ENCODE measurements around the gene MIOS.
"Not testable (repeated sequence)": the region's sequence is repeated elsewhere in the genome, so short reads cannot be mapped to it uniquely, and the experiment has no call there.

DNA sequence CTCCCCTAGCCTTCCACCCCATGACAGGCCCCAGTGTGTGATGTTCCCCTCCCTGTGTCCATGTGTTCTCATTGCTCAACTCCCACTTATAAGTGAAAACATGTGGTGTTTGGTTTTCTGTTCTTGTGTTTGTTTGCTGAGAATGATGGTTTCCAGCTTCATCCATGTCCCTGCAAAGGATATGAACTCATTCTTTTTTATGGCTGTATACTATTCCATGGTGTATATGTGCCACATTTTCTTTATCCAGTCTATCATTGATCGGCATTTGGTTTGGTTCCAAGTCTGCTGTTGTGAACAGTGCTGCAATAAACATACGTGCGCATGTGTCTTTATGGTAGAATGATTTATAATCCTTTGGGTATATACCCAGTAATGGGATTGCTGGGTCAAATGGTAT, 89.8 kb downstream of the MIOS start:
- TF ChIP-seq CTCF (conservative IDR thresholded peaks at IDR 0.05); ZFX (IDR thresholded peaks at IDR 0.05): not testable (repeated sequence)

Data from C4-2B (cell line).